HepG2 (cell line): ENCODE data around the gene PTPN3. TPM values are rescaled to one million over a fixed set of nuclear protein-coding genes. Genes with fewer than 3 reads are reported as not detected.

Experiments
- ATAC-seq: fragments of 200-7000 bp; cut with Tn5 transposase; 3 replicates; pipeline ENCODE4 v1.9.1; 2020; ENCODE audit warnings: mild to moderate bottlenecking, moderate library complexity
- BruUV-seq: library from RNA; stranded (reverse); fragments of 400-500 nt; replicated peaks from 2 replicates; lab custom pipeline; 2021; lab: Mats Ljungman, UMichigan
- CTCF ChIA-PET: fragments of 300-600 bp; formaldehyde crosslinking; extraction: SDS; loops from one replicate; lab custom pipeline; 2021; ENCODE audit warnings: low total read pairs, inconsistent platforms, low intra/inter-chr PET ratio; lab: Yijun Ruan, JAX
- POLR2A ChIA-PET: fragments of 350-600 bp; sonication (Branson Sonifier 250); formaldehyde crosslinking; loops from one replicate; lab custom pipeline; 2020; ENCODE audit warnings: antibody characterized with exemption, inconsistent platforms; lab: Yijun Ruan, JAX
- DNase-seq: peaks from one replicate; pipeline ENCODE4 v3.0.0-alpha.2; 2015; ENCODE audit warnings: low spot score
- FAIRE-seq: peaks from 3 replicates; lab custom pipeline; 2011; peaks lifted over from hg19 to GRCh38; lab: Jason Lieb, UNC
- H2AFZ ChIP-seq: one replicate; pipeline ENCODE4 v1.6.1; 2011; ENCODE audit warnings: low read length, inconsistent platforms
- H3K27ac ChIP-seq: fragments of 300-600 bp; 3 replicates; pipeline ENCODE4 v1.8.0; 2011; ENCODE audit warnings: mixed run types, mild to moderate bottlenecking, mixed read lengths, low read length, inconsistent platforms; ENCODE audit not compliant: insufficient read depth; ENCODE audit errors: extremely low read length
- H3K27me3 ChIP-seq, 2 experiments: fragments of 200-600 bp in 1 of 2; 2 replicates in 1 of 2; 3 replicates in 1 of 2; pipeline versions ENCODE4 v1.6.0 to v1.8.0; 2011; ENCODE audit warnings: low read length in 2 of 2, mild to moderate bottlenecking in 2 of 2, moderate library complexity in 2 of 2, inconsistent platforms in 1 of 2; ENCODE audit not compliant: insufficient read depth in 2 of 2, control insufficient read depth in 1 of 2
- H3K36me3 ChIP-seq, 2 experiments: fragments of 200-600 bp in 1 of 2; replicated peaks in 1 of 2; 2 replicates in 1 of 2; 3 replicates in 1 of 2; pipeline versions ENCODE4 v1.5.1 to v1.8.0; 2011; ENCODE audit warnings: low read length in 2 of 2, inconsistent platforms in 1 of 2; ENCODE audit not compliant: insufficient read depth in 2 of 2, control insufficient read depth in 1 of 2
- H3K4me1 ChIP-seq: 2 replicates; pipeline ENCODE4 v1.5.1; 2012; ENCODE audit warnings: low read length, inconsistent platforms; ENCODE audit not compliant: insufficient read depth
- H3K4me2 ChIP-seq: 2 replicates; pipeline ENCODE4 v1.6.0; 2011; ENCODE audit warnings: low read depth, low read length, inconsistent platforms
- H3K4me3 ChIP-seq, 3 experiments: fragments of 200-600 bp in 1 of 3; sonication (generic), shearing (Covaris generic) in 1 of 3; replicated peaks in 1 of 3; 2 replicates each; pipeline ENCODE4 v1.5.1; 2011 to 2016; ENCODE audit warnings: low read length in 3 of 3, inconsistent platforms in 2 of 3, low read depth in 2 of 3, mild to moderate bottlenecking in 2 of 3, control low read depth in 1 of 3, mixed read lengths in 1 of 3; ENCODE audit not compliant: insufficient read depth in 1 of 3
- H3K79me2 ChIP-seq: one replicate; pipeline ENCODE4 v1.6.1; 2011; ENCODE audit warnings: low read length, inconsistent platforms; ENCODE audit not compliant: insufficient read depth
- H3K9ac ChIP-seq: 2 replicates; pipeline ENCODE4 v1.6.0; 2011; ENCODE audit warnings: mild to moderate bottlenecking, low read depth, low read length, inconsistent platforms; ENCODE audit not compliant: insufficient read depth
- H3K9me3 ChIP-seq: 2 replicates; pipeline ENCODE4 v1.5.1; 2012; ENCODE audit warnings: mild to moderate bottlenecking, low read length
- H4K20me1 ChIP-seq: 2 replicates; pipeline ENCODE4 v1.6.0; 2011; ENCODE audit warnings: inconsistent platforms, mild to moderate bottlenecking, low read length, moderate library complexity; ENCODE audit not compliant: insufficient read depth
- DNMT1 ChIP-seq: sonication (generic); formaldehyde crosslinking; IDR thresholded peaks from 2 replicates; pipeline ENCODE4 v1.5.1; 2020; ENCODE audit warnings: mild to moderate bottlenecking, missing genetic modification reagents
- ESRRA ChIP-seq: sonication (generic); formaldehyde crosslinking; IDR thresholded peaks from 2 replicates; pipeline ENCODE4 v1.5.1; 2020; ENCODE audit warnings: mild to moderate bottlenecking, low read depth, missing genetic modification reagents
- HHEX ChIP-seq: IDR thresholded peaks from 2 replicates; pipeline ENCODE4 v1.6.1; 2016; ENCODE audit warnings: control low read depth
- HNRNPUL1 ChIP-seq: fragments of 200-400 bp; formaldehyde crosslinking; IDR thresholded peaks from 2 replicates; pipeline ENCODE4 v1.6.1; 2017; ENCODE audit warnings: low read depth, mild to moderate bottlenecking, low read length, moderate library complexity
- KLF16 ChIP-seq, 2 experiments: sonication (generic) in 1 of 2; formaldehyde crosslinking in 1 of 2; IDR thresholded peaks; 2 replicates each; pipeline versions ENCODE4 v1.6.1 to v1.8.0; 2016 to 2023; ENCODE audit warnings: missing genetic modification reagents in 2 of 2, missing compliant biosample characterization in 1 of 2
- PTBP1 ChIP-seq: fragments of 200-400 bp; formaldehyde crosslinking; IDR thresholded peaks from 2 replicates; pipeline ENCODE4 v1.6.1; 2018; ENCODE audit warnings: low read length, low read depth; ENCODE audit not compliant: poor library complexity, severe bottlenecking
- SYNCRIP ChIP-seq: fragments of 200-400 bp; formaldehyde crosslinking; IDR thresholded peaks from 2 replicates; pipeline ENCODE4 v1.6.1; 2018; ENCODE audit warnings: mild to moderate bottlenecking, low read depth, low read length; ENCODE audit not compliant: insufficient read depth
- TCF7 ChIP-seq: sonication (generic); IDR thresholded peaks from 2 replicates; pipeline ENCODE4 v1.6.1; 2016; ENCODE audit warnings: antibody characterized with exemption, low read depth
- ZNF205 ChIP-seq: IDR thresholded peaks from 2 replicates; pipeline ENCODE4 v1.6.1; 2018; ENCODE audit warnings: missing biosample characterization, missing genetic modification reagents
- ZNF253 ChIP-seq: sonication (generic); formaldehyde crosslinking; IDR thresholded peaks from 2 replicates; pipeline ENCODE4 v1.8.0; 2022; ENCODE audit warnings: mild to moderate bottlenecking, missing genetic modification reagents, borderline replicate concordance
- ZNF292 ChIP-seq: sonication (generic); formaldehyde crosslinking; IDR thresholded peaks from 2 replicates; pipeline ENCODE4 v1.8.1; 2022; ENCODE audit warnings: mild to moderate bottlenecking, low read depth, missing genetic modification reagents, borderline replicate concordance
- ZNF598 ChIP-seq: sonication (generic); formaldehyde crosslinking; IDR thresholded peaks from 2 replicates; pipeline ENCODE4 v1.5.1; 2020; ENCODE audit warnings: mild to moderate bottlenecking, missing genetic modification reagents, borderline replicate concordance
- WGBS: methylation state at CpG from one replicate; pipeline ENCODE4 v1.1.6; 2017; ENCODE audit warnings: low lambda C conversion rate; 5-methylcytosine and 5-hydroxymethylcytosine counted together
- in situ Hi-C: cut with HindIII; loops from 2 replicates; pipeline ENCODE4 v1.10.0; 2017; ENCODE audit warnings: low pct_unique_long_range_greater_than_20kb; ENCODE audit not compliant: extremely low pct_ligation_motif_present
- intact Hi-C: fragments of 100-400 bp; cut with micrococcal nuclease; formaldehyde crosslinking; loops from one replicate; pipeline ENCODE4 v1.10.0; 2022; ENCODE audit not compliant: unreplicated experiment
- polyA plus RNA-seq, 8 experiments: library from polyadenylated mRNA; depleted of rRNA in 3 of 8; stranded (reverse) in 7 of 8; unstranded in 1 of 8; fragments of >200 nt; fragmentation: Illumina TruSeq in 4 of 8; extraction: Trizol in 4 of 8; gene quantifications; 2 replicates each; pipeline versions ENCODE4 v1.2.1 to v1.2.3, GENCODE V29; 2011 to 2016; ENCODE audit warnings: low read depth in 4 of 8, missing spikeins in 1 of 8, mixed read lengths in 1 of 8; ENCODE audit not compliant: insufficient read depth in 1 of 8
- total RNA-seq, 5 experiments: library from RNA; depleted of rRNA; stranded (reverse); fragments of >200 nt; fragmentation: Illumina TruSeq; extraction: Trizol; gene quantifications; 2 replicates each; pipeline ENCODE4 v1.2.3, GENCODE V29; 2016; ENCODE audit warnings: low read depth in 1 of 5
- TF ChIP-seq, protein P1 (sequence below): IDR thresholded peaks from 2 replicates; pipeline ENCODE4 v1.6.1; 2016
- TF ChIP-seq, protein P2 (sequence below): sonication (generic); formaldehyde crosslinking; IDR thresholded peaks from 2 replicates; pipeline ENCODE4 v1.5.0; 2020; ENCODE audit warnings: mild to moderate bottlenecking, missing genetic modification reagents, borderline replicate concordance
- TF ChIP-seq, protein P3 (sequence below): sonication (generic); formaldehyde crosslinking; IDR thresholded peaks from 2 replicates; pipeline ENCODE4 v1.8.0; 2022; ENCODE audit warnings: missing genetic modification reagents, mild to moderate bottlenecking, moderate library complexity, borderline replicate concordance

The PTPN3 gene
- total and polyA plus RNA-seq, 2 of the 13 experiments (the other 11 are each of a cell fraction or from before 2014, with no cell fraction given), result 5.6 to 20.5 TPM

DNA sequence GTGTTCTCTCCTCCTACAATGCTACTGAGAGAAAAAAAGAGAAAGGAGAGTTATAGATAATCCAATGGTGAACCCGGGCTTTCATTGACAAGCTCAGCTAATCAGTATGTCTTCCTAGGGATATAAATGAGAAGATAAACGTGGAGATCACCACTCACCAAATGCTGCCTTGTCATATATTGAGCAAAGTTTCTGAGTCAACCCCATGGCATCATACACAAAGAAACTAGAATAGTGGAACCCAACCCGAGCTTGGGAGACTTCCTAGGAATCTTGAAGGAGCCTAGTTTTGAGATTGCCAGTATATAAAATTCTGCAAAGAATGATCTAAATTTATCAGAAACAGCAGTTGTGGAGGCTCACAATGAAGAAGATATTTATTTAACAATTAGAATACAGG is 47.8 kb downstream of the PTPN3 start:
- no peak overlapping the region for H3K9ac ChIP-seq
- H3K4me2 ChIP-seq, result no peak overlapping the region
- no peaks in the 10 kb centered on the region for H3K9me3 ChIP-seq
- no peaks in the 10 kb centered on the region for H3K79me2 ChIP-seq
- no peak overlapping the region for H2AFZ ChIP-seq
- 93% methylated on average over 3 of the region's 3 CpGs for WGBS
- intact Hi-C loops (no loop called here), in situ Hi-C loops (no loop called here)
- no peak overlapping the region for H3K27ac ChIP-seq
- ATAC-seq (no peak), FAIRE-seq (no peak), DNase-seq (no peak)
- no peak overlapping the region for H3K4me3 ChIP-seq
- no peaks in the 10 kb centered on the region for H3K27me3 ChIP-seq
- peaks cover 0 to 12% of the 10 kb centered on the region in 2 experiments; a peak in 2 of 5 replicates for H3K36me3 ChIP-seq
- ChIA-PET POLR2A (no interaction called here), CTCF (interaction anchor here (2.2 kb wide), 1 partner anchor 70 kb away, joined by 14 read pairs; no protein-coding TSS in a partner anchor)
- no peaks in the 10 kb centered on the region for H4K20me1 ChIP-seq
- no peaks in the 10 kb centered on the region for H3K4me1 ChIP-seq
- BruUV-seq, result no TSS peak
- TF ChIP-seq, protein P1, sequence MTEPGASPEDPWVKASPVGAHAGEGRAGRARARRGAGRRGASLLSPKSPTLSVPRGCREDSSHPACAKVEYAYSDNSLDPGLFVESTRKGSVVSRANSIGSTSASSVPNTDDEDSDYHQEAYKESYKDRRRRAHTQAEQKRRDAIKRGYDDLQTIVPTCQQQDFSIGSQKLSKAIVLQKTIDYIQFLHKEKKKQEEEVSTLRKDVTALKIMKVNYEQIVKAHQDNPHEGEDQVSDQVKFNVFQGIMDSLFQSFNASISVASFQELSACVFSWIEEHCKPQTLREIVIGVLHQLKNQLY (CRISPR knock-in tag), result no peak
- TF ChIP-seq ZNF205 (CRISPR knock-in tag) (no peak), SYNCRIP (no peak), DNMT1 (CRISPR knock-in tag) (no peak), ZNF253 (CRISPR knock-in tag) (no peak), KLF16 (CRISPR knock-in tag; IDR thresholded peaks at IDR 0.05) (no peak), HNRNPUL1 (no peak), ZNF598 (CRISPR knock-in tag) (no peak), HHEX (CRISPR knock-in tag) (no peak), PTBP1 (no peak), ZNF292 (no peak), TCF7 (no peak), ESRRA (CRISPR knock-in tag) (no peak)
- TF ChIP-seq, protein P2, sequence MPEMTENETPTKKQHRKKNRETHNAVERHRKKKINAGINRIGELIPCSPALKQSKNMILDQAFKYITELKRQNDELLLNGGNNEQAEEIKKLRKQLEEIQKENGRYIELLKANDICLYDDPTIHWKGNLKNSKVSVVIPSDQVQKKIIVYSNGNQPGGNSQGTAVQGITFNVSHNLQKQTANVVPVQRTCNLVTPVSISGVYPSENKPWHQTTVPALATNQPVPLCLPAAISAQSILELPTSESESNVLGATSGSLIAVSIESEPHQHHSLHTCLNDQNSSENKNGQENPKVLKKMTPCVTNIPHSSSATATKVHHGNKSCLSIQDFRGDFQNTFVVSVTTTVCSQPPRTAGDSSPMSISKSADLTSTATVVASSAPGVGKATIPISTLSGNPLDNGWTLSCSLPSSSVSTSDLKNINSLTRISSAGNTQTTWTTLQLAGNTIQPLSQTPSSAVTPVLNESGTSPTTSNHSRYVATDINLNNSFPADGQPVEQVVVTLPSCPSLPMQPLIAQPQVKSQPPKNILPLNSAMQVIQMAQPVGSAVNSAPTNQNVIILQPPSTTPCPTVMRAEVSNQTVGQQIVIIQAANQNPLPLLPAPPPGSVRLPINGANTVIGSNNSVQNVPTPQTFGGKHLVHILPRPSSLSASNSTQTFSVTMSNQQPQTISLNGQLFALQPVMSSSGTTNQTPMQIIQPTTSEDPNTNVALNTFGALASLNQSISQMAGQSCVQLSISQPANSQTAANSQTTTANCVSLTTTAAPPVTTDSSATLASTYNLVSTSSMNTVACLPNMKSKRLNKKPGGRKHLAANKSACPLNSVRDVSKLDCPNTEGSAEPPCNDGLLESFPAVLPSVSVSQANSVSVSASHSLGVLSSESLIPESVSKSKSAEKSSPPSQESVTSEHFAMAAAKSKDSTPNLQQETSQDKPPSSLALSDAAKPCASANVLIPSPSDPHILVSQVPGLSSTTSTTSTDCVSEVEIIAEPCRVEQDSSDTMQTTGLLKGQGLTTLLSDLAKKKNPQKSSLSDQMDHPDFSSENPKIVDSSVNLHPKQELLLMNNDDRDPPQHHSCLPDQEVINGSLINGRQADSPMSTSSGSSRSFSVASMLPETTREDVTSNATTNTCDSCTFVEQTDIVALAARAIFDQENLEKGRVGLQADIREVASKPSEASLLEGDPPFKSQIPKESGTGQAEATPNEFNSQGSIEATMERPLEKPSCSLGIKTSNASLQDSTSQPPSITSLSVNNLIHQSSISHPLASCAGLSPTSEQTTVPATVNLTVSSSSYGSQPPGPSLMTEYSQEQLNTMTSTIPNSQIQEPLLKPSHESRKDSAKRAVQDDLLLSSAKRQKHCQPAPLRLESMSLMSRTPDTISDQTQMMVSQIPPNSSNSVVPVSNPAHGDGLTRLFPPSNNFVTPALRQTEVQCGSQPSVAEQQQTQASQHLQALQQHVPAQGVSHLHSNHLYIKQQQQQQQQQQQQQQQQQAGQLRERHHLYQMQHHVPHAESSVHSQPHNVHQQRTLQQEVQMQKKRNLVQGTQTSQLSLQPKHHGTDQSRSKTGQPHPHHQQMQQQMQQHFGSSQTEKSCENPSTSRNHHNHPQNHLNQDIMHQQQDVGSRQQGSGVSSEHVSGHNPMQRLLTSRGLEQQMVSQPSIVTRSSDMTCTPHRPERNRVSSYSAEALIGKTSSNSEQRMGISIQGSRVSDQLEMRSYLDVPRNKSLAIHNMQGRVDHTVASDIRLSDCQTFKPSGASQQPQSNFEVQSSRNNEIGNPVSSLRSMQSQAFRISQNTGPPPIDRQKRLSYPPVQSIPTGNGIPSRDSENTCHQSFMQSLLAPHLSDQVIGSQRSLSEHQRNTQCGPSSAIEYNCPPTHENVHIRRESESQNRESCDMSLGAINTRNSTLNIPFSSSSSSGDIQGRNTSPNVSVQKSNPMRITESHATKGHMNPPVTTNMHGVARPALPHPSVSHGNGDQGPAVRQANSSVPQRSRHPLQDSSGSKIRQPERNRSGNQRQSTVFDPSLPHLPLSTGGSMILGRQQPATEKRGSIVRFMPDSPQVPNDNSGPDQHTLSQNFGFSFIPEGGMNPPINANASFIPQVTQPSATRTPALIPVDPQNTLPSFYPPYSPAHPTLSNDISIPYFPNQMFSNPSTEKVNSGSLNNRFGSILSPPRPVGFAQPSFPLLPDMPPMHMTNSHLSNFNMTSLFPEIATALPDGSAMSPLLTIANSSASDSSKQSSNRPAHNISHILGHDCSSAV, result no peak
- TF ChIP-seq, protein P3, sequence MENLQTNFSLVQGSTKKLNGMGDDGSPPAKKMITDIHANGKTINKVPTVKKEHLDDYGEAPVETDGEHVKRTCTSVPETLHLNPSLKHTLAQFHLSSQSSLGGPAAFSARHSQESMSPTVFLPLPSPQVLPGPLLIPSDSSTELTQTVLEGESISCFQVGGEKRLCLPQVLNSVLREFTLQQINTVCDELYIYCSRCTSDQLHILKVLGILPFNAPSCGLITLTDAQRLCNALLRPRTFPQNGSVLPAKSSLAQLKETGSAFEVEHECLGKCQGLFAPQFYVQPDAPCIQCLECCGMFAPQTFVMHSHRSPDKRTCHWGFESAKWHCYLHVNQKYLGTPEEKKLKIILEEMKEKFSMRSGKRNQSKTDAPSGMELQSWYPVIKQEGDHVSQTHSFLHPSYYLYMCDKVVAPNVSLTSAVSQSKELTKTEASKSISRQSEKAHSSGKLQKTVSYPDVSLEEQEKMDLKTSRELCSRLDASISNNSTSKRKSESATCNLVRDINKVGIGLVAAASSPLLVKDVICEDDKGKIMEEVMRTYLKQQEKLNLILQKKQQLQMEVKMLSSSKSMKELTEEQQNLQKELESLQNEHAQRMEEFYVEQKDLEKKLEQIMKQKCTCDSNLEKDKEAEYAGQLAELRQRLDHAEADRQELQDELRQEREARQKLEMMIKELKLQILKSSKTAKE (CRISPR knock-in tag), result no peak
